Measurements from ENCODE around the gene SLC9A3.

The SLC9A3 gene

DNA sequence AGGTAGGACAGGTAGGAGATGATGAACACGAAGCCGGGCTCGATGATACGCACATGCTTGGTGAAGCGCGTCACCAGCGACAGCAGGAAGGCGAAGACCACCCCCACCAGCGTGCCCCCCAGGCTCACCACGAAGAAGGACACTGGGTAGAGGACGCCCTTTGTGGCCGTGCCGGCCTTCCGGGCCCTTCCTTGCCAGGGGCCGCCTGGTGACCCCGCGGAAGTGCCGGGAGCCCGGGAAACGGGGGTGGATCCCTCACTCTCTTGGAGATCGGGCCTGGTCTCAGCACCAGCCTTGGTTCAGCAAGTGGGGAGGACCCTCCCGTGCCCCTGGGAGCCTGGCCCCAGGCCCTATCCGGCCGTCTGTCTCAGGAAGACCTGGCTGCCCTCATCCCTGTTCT lies 39.7 kb downstream of the SLC9A3 start:
- ATAC-seq = no peak
- TF ChIP-seq TCF4 (CRISPR knock-in tag; IDR thresholded peaks at IDR 0.05; ENCODE audit: borderline replicate concordance) (no peak), TOX (CRISPR knock-in tag; IDR thresholded peaks at IDR 0.05; ENCODE audit: borderline replicate concordance) (no peak), ZC3H10 (CRISPR knock-in tag; IDR thresholded peaks at IDR 0.05) (no peak), SNAI2 (CRISPR knock-in tag; IDR thresholded peaks at IDR 0.05) (no peak), ESRRG (CRISPR knock-in tag; IDR thresholded peaks at IDR 0.05) (no peak), CSDC2 (CRISPR knock-in tag; IDR thresholded peaks at IDR 0.05) (no peak), ZNF70 (CRISPR knock-in tag; IDR thresholded peaks at IDR 0.05) (no peak)
- TF ChIP-seq, protein P1, sequence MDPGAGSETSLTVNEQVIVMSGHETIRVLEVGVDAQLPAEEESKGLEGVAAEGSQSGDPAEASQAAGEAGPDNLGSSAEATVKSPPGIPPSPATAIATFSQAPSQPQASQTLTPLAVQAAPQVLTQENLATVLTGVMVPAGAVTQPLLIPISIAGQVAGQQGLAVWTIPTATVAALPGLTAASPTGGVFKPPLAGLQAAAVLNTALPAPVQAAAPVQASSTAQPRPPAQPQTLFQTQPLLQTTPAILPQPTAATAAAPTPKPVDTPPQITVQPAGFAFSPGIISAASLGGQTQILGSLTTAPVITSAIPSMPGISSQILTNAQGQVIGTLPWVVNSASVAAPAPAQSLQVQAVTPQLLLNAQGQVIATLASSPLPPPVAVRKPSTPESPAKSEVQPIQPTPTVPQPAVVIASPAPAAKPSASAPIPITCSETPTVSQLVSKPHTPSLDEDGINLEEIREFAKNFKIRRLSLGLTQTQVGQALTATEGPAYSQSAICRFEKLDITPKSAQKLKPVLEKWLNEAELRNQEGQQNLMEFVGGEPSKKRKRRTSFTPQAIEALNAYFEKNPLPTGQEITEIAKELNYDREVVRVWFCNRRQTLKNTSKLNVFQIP (CRISPR knock-in tag; IDR thresholded peaks at IDR 0.05; ENCODE audit: borderline replicate concordance, low read depth) = no peak
- TF ChIP-seq, protein P2, sequence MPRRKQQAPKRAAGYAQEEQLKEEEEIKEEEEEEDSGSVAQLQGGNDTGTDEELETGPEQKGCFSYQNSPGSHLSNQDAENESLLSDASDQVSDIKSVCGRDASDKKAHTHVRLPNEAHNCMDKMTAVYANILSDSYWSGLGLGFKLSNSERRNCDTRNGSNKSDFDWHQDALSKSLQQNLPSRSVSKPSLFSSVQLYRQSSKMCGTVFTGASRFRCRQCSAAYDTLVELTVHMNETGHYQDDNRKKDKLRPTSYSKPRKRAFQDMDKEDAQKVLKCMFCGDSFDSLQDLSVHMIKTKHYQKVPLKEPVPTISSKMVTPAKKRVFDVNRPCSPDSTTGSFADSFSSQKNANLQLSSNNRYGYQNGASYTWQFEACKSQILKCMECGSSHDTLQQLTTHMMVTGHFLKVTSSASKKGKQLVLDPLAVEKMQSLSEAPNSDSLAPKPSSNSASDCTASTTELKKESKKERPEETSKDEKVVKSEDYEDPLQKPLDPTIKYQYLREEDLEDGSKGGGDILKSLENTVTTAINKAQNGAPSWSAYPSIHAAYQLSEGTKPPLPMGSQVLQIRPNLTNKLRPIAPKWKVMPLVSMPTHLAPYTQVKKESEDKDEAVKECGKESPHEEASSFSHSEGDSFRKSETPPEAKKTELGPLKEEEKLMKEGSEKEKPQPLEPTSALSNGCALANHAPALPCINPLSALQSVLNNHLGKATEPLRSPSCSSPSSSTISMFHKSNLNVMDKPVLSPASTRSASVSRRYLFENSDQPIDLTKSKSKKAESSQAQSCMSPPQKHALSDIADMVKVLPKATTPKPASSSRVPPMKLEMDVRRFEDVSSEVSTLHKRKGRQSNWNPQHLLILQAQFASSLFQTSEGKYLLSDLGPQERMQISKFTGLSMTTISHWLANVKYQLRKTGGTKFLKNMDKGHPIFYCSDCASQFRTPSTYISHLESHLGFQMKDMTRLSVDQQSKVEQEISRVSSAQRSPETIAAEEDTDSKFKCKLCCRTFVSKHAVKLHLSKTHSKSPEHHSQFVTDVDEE (CRISPR knock-in tag; IDR thresholded peaks at IDR 0.05) = no peak
- TF ChIP-seq, protein P3, sequence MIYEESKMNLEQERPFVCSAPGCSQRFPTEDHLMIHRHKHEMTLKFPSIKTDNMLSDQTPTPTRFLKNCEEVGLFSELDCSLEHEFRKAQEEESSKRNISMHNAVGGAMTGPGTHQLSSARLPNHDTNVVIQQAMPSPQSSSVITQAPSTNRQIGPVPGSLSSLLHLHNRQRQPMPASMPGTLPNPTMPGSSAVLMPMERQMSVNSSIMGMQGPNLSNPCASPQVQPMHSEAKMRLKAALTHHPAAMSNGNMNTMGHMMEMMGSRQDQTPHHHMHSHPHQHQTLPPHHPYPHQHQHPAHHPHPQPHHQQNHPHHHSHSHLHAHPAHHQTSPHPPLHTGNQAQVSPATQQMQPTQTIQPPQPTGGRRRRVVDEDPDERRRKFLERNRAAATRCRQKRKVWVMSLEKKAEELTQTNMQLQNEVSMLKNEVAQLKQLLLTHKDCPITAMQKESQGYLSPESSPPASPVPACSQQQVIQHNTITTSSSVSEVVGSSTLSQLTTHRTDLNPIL (CRISPR knock-in tag; IDR thresholded peaks at IDR 0.05; ENCODE audit: low read depth) = no peak

DNA sequence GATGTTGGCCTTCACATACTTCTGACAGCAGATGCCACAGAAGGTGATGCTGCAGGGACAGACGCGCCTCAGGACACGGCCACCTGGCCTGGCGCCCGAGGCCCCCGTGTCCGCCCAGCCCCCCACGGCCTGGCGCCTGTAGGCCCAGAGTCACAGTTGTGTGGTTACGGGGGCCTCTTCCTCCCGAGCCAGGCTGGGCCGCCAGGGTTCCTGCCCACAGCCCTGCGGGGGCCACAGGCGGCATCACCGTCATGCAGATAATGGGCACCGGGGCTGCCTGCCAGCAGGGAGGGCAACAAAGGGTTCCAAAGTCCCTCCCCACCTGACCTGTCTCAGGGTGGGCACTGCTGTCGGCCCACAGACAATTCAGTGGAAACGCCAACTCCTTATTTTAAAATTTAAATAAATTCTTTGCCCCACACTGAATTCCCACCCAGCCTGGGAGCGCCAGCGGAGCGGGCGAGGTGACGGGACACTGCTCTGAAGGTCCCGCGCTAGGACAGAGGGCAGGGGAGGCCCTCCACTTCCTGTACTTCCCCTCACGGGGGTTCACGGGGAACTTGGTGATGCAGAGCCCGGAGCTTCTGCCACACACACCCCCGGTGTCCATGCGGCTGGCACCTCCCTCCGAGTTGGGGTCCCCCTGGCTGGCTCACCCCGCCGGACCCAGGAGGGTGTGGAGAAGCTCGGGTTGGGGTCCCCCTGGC lies 40.7 kb downstream of the SLC9A3 start:
- ATAC-seq = no peak
- TF ChIP-seq, protein P1 (CRISPR knock-in tag; IDR thresholded peaks at IDR 0.05; ENCODE audit: borderline replicate concordance, low read depth) = no peak
- TF ChIP-seq ESRRG (CRISPR knock-in tag; IDR thresholded peaks at IDR 0.05) = no peak
- TF ChIP-seq, protein P2 (CRISPR knock-in tag; IDR thresholded peaks at IDR 0.05) = no peak
- TF ChIP-seq RARB (CRISPR knock-in tag; IDR thresholded peaks at IDR 0.05) = no peak

DNA sequence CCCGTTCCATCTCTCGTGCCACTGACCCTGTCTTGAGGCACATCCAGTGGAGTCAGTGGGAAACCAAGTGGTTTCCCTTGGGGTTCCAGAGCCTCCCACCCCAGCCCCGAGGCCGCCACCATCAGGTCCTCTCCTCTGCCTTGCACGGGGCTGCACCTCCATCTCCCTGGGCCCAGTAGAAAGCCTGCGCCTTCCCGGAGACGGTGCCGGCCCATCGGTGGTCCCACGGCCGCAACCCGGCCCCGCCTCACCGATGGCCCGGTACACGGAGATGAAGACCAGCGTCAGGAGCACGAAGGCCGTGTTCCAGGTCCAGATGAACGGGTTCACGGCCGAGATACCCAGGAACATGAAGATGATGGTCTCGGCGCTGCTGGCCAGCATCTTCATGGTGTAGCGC lies 41.2 kb downstream of the SLC9A3 start:
- ATAC-seq = no peak
- TF ChIP-seq ISL1 (CRISPR knock-in tag; IDR thresholded peaks at IDR 0.05) (no peak), SNAI2 (CRISPR knock-in tag; IDR thresholded peaks at IDR 0.05) (no peak)

- ATAC-seq = no peak
- TF ChIP-seq, protein P3 (CRISPR knock-in tag; IDR thresholded peaks at IDR 0.05; ENCODE audit: low read depth) = no peak
- TF ChIP-seq PATZ1 (CRISPR knock-in tag; IDR thresholded peaks at IDR 0.05; ENCODE audit: borderline replicate concordance) = no peak
- TF ChIP-seq ZNF70 (CRISPR knock-in tag; IDR thresholded peaks at IDR 0.05) = no peak
- TF ChIP-seq ISL1 (CRISPR knock-in tag; IDR thresholded peaks at IDR 0.05) = no peak
- no peak for TF ChIP-seq GLIS3 (CRISPR knock-in tag; IDR thresholded peaks at IDR 0.05)
- no peak for TF ChIP-seq CSDC2 (CRISPR knock-in tag; IDR thresholded peaks at IDR 0.05)
- no peak for TF ChIP-seq SNAI2 (CRISPR knock-in tag; IDR thresholded peaks at IDR 0.05)
- TF ChIP-seq, protein P4, sequence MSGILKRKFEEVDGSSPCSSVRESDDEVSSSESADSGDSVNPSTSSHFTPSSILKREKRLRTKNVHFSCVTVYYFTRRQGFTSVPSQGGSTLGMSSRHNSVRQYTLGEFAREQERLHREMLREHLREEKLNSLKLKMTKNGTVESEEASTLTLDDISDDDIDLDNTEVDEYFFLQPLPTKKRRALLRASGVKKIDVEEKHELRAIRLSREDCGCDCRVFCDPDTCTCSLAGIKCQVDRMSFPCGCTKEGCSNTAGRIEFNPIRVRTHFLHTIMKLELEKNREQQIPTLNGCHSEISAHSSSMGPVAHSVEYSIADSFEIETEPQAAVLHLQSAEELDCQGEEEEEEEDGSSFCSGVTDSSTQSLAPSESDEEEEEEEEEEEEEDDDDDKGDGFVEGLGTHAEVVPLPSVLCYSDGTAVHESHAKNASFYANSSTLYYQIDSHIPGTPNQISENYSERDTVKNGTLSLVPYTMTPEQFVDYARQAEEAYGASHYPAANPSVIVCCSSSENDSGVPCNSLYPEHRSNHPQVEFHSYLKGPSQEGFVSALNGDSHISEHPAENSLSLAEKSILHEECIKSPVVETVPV (CRISPR knock-in tag; IDR thresholded peaks at IDR 0.05) = no peak
- TF ChIP-seq ZFP30 (CRISPR knock-in tag; IDR thresholded peaks at IDR 0.05) = no peak
- no peak for TF ChIP-seq ZNF565 (CRISPR knock-in tag; conservative IDR thresholded peaks at IDR 0.05; ENCODE audit: low read depth)
- no peak for TF ChIP-seq TOX (CRISPR knock-in tag; IDR thresholded peaks at IDR 0.05; ENCODE audit: borderline replicate concordance)
- TF ChIP-seq ZFP3 (CRISPR knock-in tag; IDR thresholded peaks at IDR 0.05) = no peak
- no peak for TF ChIP-seq BACH2 (CRISPR knock-in tag; IDR thresholded peaks at IDR 0.05; ENCODE audit: borderline replicate concordance)
- no peak for TF ChIP-seq ESRRG (CRISPR knock-in tag; IDR thresholded peaks at IDR 0.05)
Observed at GRCh38 chr5:482506-482905, 41.7 kb downstream of the SLC9A3 start.

Measured in SK-N-SH treated with all-trans-retinoic acid at 6 μM for 48 hours (cell line).